ENCODE measurements around the gene WASL. TPM values are rescaled to one million over a fixed set of nuclear protein-coding genes. Genes with fewer than 3 reads are reported as not detected.

The WASL gene
- total and polyA plus RNA-seq, 10 of the 15 experiments (the other 5 are each of a cell fraction or from before 2014, with no cell fraction given): 2.0 to 6.4 (median 3.5) TPM

DNA sequence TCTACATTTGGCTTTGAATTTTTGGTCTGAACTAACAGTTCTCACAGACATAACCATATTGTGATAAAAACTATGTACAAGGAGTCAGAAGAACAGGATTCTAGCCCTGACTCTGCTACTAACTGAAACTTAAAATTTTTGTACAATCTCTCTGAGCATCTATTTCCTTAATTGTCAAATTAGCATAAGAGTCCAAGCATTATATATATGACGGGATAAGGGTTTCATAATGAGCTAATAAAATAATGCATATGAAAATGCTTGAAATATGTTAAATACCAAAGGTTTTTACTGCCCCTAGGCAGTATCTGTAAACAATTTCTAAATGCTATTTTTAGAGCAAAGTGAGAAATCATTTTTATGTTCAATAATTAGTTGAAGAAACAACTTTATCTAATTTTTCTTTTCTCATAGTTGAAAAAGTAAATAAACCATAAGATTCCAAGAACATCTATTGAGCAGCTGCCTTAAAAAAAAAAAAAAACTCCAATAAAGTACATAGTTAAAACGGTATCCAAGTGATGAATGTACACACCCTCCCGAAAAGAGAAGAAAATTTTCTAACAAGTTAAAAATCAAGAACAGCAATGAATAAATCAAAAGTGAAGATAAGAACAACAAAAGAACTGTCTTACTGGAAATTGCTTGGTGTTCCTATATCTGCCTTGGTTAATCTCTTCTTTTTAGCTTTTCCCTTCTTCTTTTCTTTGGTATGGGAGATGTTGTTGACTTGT is 52.7 kb downstream of the WASL start (continued):
- TF ChIP-seq IKZF1 (conservative IDR thresholded peaks at IDR 0.05): no peak
- TF ChIP-seq CHD4 (IDR thresholded peaks at IDR 0.05): no peak
- TF ChIP-seq SIN3A (IDR thresholded peaks at IDR 0.05; ENCODE audit: low read depth, low read length): no peak
- no peak for TF ChIP-seq TCF7 (IDR thresholded peaks at IDR 0.05; ENCODE audit: borderline replicate concordance)
- TF ChIP-seq SMAD5 (IDR thresholded peaks at IDR 0.05; ENCODE audit: low read depth): no peak

DNA sequence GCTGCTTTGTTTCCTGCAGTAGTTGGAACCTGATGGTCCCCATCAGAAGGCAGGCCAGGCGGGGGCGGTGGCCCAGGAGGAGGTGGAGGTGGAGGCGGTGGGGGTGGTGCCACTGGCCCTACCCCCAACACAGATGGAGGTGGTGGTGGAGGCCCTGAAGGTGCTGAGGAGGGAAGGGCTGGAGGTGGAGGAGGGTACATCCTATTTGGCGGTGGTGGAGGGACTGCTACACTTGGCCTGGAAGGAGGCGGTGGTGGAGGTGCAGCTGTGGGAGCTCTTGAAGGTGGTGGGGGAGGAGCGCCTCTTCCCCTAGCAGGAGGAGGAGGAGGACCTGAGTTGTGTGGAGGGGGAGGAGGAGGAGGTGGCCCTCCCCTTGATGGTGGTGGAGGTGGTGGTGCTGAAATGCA is 56.3 kb downstream of the WASL start:
- ChIA-PET SMC1A (ENCODE audit: uncharacterized antibody, unreplicated experiment) (interaction anchor here (1.0 to 2.1 kb wide), 5 partner anchors 9 to 173 kb away, joined by 3 to 6 read pairs (median 4); no protein-coding TSS in a partner anchor), CTCF (interaction anchor here (1.0 to 4.9 kb wide), 5 partner anchors 9 to 68 kb away, joined by 3 to 28 read pairs (median 6); no protein-coding TSS in a partner anchor), POLR2A (interaction anchor here (0.6 kb wide), 1 partner anchor 961 kb away, joined by 3 read pairs; no protein-coding TSS in a partner anchor), RAD21 (ENCODE audit: unreplicated experiment) (interaction anchor here (1.1 to 1.4 kb wide), 2 partner anchors 9 to 10 kb away, joined by 3 read pairs; no protein-coding TSS in a partner anchor)
- H3K36me3 ChIP-seq (ENCODE audit: control insufficient read depth in 2 of 2, insufficient read depth in 2 of 2, low read length in 1 of 2): peaks cover 3 to 32% of the 10 kb centered on the region in 2 experiments
- no peak overlapping the region for H3K4me2 ChIP-seq (ENCODE audit: control insufficient read depth, insufficient read depth)
- intact Hi-C loops (cut with micrococcal nuclease; ENCODE audit: unreplicated experiment) (no loop called here), in situ Hi-C loops (cut with MboI) (no loop called here)
- no peak overlapping the region for H3K27ac ChIP-seq (ENCODE audit: control insufficient read depth, insufficient read depth)
- FAIRE-seq (no peak), DNase-seq (ENCODE audit: low read depth, low spot score) (no peak), ATAC-seq (no peak)
- H2AFZ ChIP-seq (ENCODE audit: control insufficient read depth, low read depth, low read length): no peak overlapping the region
- H4K20me1 ChIP-seq (ENCODE audit: control insufficient read depth, insufficient read depth): no peaks in the 10 kb centered on the region
- no peaks in the 10 kb centered on the region for H3K4me1 ChIP-seq (ENCODE audit: control insufficient read depth, insufficient read depth, low read length)
- no peaks in the 10 kb centered on the region for H3K9me3 ChIP-seq (replicated peaks; ENCODE audit: control insufficient read depth, insufficient read depth, low read length)
- H3K4me3 ChIP-seq: no peak overlapping the region
- H3K27me3 ChIP-seq (replicated peaks in 1 of 2; ENCODE audit: control insufficient read depth in 2 of 2, insufficient read depth in 2 of 2, low read length in 1 of 2): no peaks in the 10 kb centered on the region
- H3K9ac ChIP-seq (ENCODE audit: control insufficient read depth, insufficient read depth, low read length): no peak overlapping the region
- no TSS peak for BruUV-seq (replicated peaks)
- WGBS (ENCODE audit: insufficient coverage, insufficient replicate concordance, low lambda C conversion rate, missing lambda C conversion rate): 100% methylated on average over 6 of the region's 6 CpGs
- no peaks in the 10 kb centered on the region for H3K79me2 ChIP-seq (ENCODE audit: control insufficient read depth, insufficient read depth, low read length)
- TF ChIP-seq TCF3 (IDR thresholded peaks at IDR 0.05; ENCODE audit: borderline replicate concordance, insufficient read depth, low read depth, low read length) (no peak), RBBP5 (conservative IDR thresholded peaks at IDR 0.05) (no peak), GATAD2B (conservative IDR thresholded peaks at IDR 0.05; ENCODE audit: low read depth) (no peak), MEF2B (IDR thresholded peaks at IDR 0.05; ENCODE audit: partially characterized antibody, poor library complexity, severe bottlenecking) (no peak)
- TF ChIP-seq, protein P1, sequence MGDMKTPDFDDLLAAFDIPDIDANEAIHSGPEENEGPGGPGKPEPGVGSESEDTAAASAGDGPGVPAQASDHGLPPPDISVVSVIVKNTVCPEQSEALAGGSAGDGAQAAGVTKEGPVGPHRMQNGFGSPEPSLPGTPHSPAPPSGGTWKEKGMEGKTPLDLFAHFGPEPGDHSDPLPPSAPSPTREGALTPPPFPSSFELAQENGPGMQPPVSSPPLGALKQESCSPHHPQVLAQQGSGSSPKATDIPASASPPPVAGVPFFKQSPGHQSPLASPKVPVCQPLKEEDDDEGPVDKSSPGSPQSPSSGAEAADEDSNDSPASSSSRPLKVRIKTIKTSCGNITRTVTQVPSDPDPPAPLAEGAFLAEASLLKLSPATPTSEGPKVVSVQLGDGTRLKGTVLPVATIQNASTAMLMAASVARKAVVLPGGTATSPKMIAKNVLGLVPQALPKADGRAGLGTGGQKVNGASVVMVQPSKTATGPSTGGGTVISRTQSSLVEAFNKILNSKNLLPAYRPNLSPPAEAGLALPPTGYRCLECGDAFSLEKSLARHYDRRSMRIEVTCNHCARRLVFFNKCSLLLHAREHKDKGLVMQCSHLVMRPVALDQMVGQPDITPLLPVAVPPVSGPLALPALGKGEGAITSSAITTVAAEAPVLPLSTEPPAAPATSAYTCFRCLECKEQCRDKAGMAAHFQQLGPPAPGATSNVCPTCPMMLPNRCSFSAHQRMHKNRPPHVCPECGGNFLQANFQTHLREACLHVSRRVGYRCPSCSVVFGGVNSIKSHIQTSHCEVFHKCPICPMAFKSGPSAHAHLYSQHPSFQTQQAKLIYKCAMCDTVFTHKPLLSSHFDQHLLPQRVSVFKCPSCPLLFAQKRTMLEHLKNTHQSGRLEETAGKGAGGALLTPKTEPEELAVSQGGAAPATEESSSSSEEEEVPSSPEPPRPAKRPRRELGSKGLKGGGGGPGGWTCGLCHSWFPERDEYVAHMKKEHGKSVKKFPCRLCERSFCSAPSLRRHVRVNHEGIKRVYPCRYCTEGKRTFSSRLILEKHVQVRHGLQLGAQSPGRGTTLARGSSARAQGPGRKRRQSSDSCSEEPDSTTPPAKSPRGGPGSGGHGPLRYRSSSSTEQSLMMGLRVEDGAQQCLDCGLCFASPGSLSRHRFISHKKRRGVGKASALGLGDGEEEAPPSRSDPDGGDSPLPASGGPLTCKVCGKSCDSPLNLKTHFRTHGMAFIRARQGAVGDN (IDR thresholded peaks at IDR 0.05): no peak
- TF ChIP-seq, protein P2, sequence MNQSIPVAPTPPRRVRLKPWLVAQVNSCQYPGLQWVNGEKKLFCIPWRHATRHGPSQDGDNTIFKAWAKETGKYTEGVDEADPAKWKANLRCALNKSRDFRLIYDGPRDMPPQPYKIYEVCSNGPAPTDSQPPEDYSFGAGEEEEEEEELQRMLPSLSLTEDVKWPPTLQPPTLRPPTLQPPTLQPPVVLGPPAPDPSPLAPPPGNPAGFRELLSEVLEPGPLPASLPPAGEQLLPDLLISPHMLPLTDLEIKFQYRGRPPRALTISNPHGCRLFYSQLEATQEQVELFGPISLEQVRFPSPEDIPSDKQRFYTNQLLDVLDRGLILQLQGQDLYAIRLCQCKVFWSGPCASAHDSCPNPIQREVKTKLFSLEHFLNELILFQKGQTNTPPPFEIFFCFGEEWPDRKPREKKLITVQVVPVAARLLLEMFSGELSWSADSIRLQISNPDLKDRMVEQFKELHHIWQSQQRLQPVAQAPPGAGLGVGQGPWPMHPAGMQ (IDR thresholded peaks at IDR 0.05; ENCODE audit: borderline replicate concordance): no peak
- TF ChIP-seq, protein P3, sequence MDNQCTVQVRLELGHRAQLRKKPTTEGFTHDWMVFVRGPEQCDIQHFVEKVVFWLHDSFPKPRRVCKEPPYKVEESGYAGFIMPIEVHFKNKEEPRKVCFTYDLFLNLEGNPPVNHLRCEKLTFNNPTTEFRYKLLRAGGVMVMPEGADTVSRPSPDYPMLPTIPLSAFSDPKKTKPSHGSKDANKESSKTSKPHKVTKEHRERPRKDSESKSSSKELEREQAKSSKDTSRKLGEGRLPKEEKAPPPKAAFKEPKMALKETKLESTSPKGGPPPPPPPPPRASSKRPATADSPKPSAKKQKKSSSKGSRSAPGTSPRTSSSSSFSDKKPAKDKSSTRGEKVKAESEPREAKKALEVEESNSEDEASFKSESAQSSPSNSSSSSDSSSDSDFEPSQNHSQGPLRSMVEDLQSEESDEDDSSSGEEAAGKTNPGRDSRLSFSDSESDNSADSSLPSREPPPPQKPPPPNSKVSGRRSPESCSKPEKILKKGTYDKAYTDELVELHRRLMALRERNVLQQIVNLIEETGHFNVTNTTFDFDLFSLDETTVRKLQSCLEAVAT (IDR thresholded peaks at IDR 0.05): no peak
